Activated naive CD4-positive, alpha-beta T cell treated with anti-CD3 and anti-CD28 coated beads for 36 hours (primary cell): ENCODE data around the gene GPR158. TPM values are rescaled to one million over a fixed set of nuclear protein-coding genes. Genes with fewer than 3 reads are reported as not detected.

ENCODE experiments used
- CTCF ChIA-PET: fragments of 350-600 bp; sonication (Branson Sonifier 250); formaldehyde crosslinking; loops from one replicate; lab custom pipeline; 2021; ENCODE audit warnings: antibody characterized with exemption; lab: Charles Lee
- DNase-seq: peaks from one replicate; pipeline ENCODE4 v3.0.0-alpha.2; 2020
- H3K27ac Mint-ChIP-seq: one replicate; pipeline ENCODE4 v1.8.0; 2021; ENCODE audit warnings: mild to moderate bottlenecking, mixed read lengths
- H3K27me3 Mint-ChIP-seq: one replicate; pipeline ENCODE4 v1.8.0; 2021; ENCODE audit warnings: low read depth, mixed read lengths
- H3K36me3 Mint-ChIP-seq: one replicate; pipeline ENCODE4 v1.8.0; 2021; ENCODE audit warnings: low read depth, mixed read lengths
- H3K4me1 Mint-ChIP-seq: one replicate; pipeline ENCODE4 v1.8.0; 2021; ENCODE audit warnings: low read depth, mixed read lengths
- H3K4me3 Mint-ChIP-seq: one replicate; pipeline ENCODE4 v1.8.0; 2021; ENCODE audit warnings: mild to moderate bottlenecking, moderate library complexity, mixed read lengths
- H3K9me3 Mint-ChIP-seq: one replicate; pipeline ENCODE4 v1.8.0; 2021; ENCODE audit warnings: mixed read lengths
- intact Hi-C: fragments of 100-400 bp; cut with micrococcal nuclease; formaldehyde crosslinking; loops from one replicate; pipeline ENCODE4 v1.15.1; 2023
- total RNA-seq, 2 experiments: library from RNA; stranded (reverse); gene quantifications; one replicate each; pipeline ENCODE4 v1.2.3, GENCODE V29; 2021

The GPR158 gene
- total RNA-seq, 2 experiments from 2014 or later: not detected

DNA sequence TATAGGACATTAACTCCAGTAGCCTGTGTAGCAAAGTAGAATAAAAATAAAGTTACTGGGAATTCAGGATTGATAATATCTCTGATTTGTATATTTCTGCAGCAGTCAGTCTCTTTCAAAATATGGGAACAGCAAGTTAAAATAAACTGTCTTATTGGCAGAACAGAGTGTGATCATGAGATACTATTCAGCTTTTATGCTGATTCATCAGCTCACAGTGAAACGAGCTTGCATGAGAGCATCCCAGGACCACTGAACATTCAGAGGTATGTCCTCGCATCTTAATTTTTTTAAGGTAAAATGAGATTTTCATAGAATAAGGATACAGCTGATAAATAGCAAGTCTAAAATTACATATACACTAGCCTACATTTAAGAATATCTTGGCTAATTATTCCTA is 476.7 kb downstream of the GPR158 start:
- no peaks in the 10 kb centered on the region for H3K9me3 Mint-ChIP-seq
- H3K4me3 Mint-ChIP-seq: no peak overlapping the region
- DNase-seq: no peak
- CTCF ChIA-PET: no interaction called here
- no peaks in the 10 kb centered on the region for H3K27me3 Mint-ChIP-seq
- H3K27ac Mint-ChIP-seq: no peak overlapping the region
- H3K36me3 Mint-ChIP-seq: no peaks in the 10 kb centered on the region
- no peaks in the 10 kb centered on the region for H3K4me1 Mint-ChIP-seq
- intact Hi-C loops: no loop called here

Other genes with a start within 250 kb of the GPR158 start
- 1 to 10 TPM in 1 of 2 experiments, under 1 TPM in 1; 0.99 to 1.1 TPM for gene PRTFDC1, start 222.4 kb upstream of the GPR158 start, total RNA-seq
- not detected for gene ENKUR, start 158.8 kb upstream of the GPR158 start, total RNA-seq
- gene THNSL1, start 158.4 kb upstream of the GPR158 start, total RNA-seq: 1 to 10 TPM; 6.3 to 7.1 TPM